HCT116 (cell line): Measurements from ENCODE around the gene KCNK10.

Experiments
- CEBPB ChIP-seq: IDR thresholded peaks from 2 replicates; pipeline ENCODE4 v1.6.1; 2012; ENCODE audit warnings: low read depth
- ELF1 ChIP-seq: IDR thresholded peaks from 2 replicates; pipeline ENCODE4 v1.6.1; 2012; ENCODE audit warnings: low read depth, borderline replicate concordance
- EZH2 ChIP-seq: fragments of 200-600 bp; sonication (generic); IDR thresholded peaks from 2 replicates; pipeline ENCODE4 v1.6.1; 2017; ENCODE audit warnings: antibody characterized with exemption, mixed run types
- EZH2phosphoT487 ChIP-seq: fragments of 200-600 bp; IDR thresholded peaks from 2 replicates; pipeline ENCODE4 v1.6.1; 2018; ENCODE audit warnings: antibody characterized with exemption, borderline replicate concordance
- FOSL1 ChIP-seq: IDR thresholded peaks from 2 replicates; pipeline ENCODE4 v1.6.1; 2012; ENCODE audit warnings: low read depth
- POLR2A ChIP-seq: IDR thresholded peaks from 2 replicates; pipeline ENCODE4 v1.7.0; 2011; ENCODE audit warnings: borderline replicate concordance; ENCODE audit not compliant: insufficient read depth, insufficient read length; ENCODE audit errors: extremely low read depth
- POLR2AphosphoS5 ChIP-seq: IDR thresholded peaks from 2 replicates; pipeline ENCODE4 v1.6.1; 2011; ENCODE audit warnings: mild to moderate bottlenecking, low read depth, low read length, moderate library complexity
- RAD21 ChIP-seq: IDR thresholded peaks from 2 replicates; pipeline ENCODE4 v1.6.1; 2012; ENCODE audit warnings: low read depth, mild to moderate bottlenecking
- SIN3A ChIP-seq: IDR thresholded peaks from 2 replicates; pipeline ENCODE4 v1.6.1; 2012; ENCODE audit warnings: low read depth
- SP1 ChIP-seq: IDR thresholded peaks from 2 replicates; pipeline ENCODE4 v1.6.1; 2012; ENCODE audit warnings: low read depth
- YY1 ChIP-seq: IDR thresholded peaks from 2 replicates; pipeline ENCODE4 v1.6.1; 2011; ENCODE audit warnings: low read length, low read depth, moderate library complexity, mild to moderate bottlenecking; ENCODE audit not compliant: insufficient replicate concordance; ENCODE audit errors: extremely low read depth
- TF ChIP-seq, protein P1 (sequence below): IDR thresholded peaks from 2 replicates; pipeline ENCODE4 v1.6.1; 2012
- TF ChIP-seq, protein P2 (sequence below), 3 experiments: fragments of 200-600 bp in 1 of 3; sonication (generic) in 1 of 3; IDR thresholded peaks in 2 of 3; conservative IDR thresholded peaks in 1 of 3; 2 replicates each; pipeline ENCODE4 v1.5.1; 2012 to 2017; ENCODE audit warnings: low read depth in 2 of 3, low read length in 2 of 3, antibody characterized with exemption in 1 of 3, borderline replicate concordance in 1 of 3, control low read depth in 1 of 3, mild to moderate bottlenecking in 1 of 3, mixed read lengths in 1 of 3, mixed run types in 1 of 3, moderate library complexity in 1 of 3; ENCODE audit not compliant: insufficient read depth in 1 of 3
- TF ChIP-seq, protein P3 (sequence below): IDR thresholded peaks from 2 replicates; pipeline ENCODE4 v1.6.1; 2012; ENCODE audit warnings: low read depth

DNA sequence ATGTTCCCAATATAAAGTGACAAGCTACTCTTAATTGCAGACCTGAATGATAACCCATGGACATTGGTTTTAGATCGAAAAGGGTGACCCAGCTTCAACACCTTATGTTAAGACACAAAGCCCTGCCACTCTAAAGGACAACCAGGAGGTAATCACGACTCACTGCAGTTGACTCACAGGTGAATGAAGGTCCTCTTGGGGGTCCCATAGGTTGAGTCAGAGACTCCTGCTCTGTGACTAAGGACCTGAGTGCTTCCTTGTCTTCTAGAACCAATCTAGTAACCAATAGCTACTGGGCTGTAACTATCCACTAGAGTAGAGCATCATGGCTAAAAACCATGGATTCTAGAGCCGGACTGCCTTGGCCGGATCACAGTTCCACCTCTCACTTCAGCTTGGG lies 73.8 kb downstream of the KCNK10 start:
- TF ChIP-seq, protein P1, sequence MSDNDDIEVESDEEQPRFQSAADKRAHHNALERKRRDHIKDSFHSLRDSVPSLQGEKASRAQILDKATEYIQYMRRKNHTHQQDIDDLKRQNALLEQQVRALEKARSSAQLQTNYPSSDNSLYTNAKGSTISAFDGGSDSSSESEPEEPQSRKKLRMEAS = no peak
- TF ChIP-seq, protein P2, sequence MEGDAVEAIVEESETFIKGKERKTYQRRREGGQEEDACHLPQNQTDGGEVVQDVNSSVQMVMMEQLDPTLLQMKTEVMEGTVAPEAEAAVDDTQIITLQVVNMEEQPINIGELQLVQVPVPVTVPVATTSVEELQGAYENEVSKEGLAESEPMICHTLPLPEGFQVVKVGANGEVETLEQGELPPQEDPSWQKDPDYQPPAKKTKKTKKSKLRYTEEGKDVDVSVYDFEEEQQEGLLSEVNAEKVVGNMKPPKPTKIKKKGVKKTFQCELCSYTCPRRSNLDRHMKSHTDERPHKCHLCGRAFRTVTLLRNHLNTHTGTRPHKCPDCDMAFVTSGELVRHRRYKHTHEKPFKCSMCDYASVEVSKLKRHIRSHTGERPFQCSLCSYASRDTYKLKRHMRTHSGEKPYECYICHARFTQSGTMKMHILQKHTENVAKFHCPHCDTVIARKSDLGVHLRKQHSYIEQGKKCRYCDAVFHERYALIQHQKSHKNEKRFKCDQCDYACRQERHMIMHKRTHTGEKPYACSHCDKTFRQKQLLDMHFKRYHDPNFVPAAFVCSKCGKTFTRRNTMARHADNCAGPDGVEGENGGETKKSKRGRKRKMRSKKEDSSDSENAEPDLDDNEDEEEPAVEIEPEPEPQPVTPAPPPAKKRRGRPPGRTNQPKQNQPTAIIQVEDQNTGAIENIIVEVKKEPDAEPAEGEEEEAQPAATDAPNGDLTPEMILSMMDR (IDR thresholded peaks at IDR 0.05 in 2 of 3, conservative IDR thresholded peaks at IDR 0.05 in 1 of 3; ENCODE audit: borderline replicate concordance in 1 of 3, insufficient read depth in 1 of 3, low read depth in 2 of 3, low read length in 2 of 3) = no peak
- TF ChIP-seq POLR2A (no peak), YY1 (no peak), POLR2AphosphoS5 (no peak), EZH2phosphoT487 (no peak), CEBPB (no peak), ELF1 (no peak), RAD21 (no peak), SIN3A (no peak), EZH2 (no peak), SP1 (no peak), FOSL1 (no peak)
- TF ChIP-seq, protein P3, sequence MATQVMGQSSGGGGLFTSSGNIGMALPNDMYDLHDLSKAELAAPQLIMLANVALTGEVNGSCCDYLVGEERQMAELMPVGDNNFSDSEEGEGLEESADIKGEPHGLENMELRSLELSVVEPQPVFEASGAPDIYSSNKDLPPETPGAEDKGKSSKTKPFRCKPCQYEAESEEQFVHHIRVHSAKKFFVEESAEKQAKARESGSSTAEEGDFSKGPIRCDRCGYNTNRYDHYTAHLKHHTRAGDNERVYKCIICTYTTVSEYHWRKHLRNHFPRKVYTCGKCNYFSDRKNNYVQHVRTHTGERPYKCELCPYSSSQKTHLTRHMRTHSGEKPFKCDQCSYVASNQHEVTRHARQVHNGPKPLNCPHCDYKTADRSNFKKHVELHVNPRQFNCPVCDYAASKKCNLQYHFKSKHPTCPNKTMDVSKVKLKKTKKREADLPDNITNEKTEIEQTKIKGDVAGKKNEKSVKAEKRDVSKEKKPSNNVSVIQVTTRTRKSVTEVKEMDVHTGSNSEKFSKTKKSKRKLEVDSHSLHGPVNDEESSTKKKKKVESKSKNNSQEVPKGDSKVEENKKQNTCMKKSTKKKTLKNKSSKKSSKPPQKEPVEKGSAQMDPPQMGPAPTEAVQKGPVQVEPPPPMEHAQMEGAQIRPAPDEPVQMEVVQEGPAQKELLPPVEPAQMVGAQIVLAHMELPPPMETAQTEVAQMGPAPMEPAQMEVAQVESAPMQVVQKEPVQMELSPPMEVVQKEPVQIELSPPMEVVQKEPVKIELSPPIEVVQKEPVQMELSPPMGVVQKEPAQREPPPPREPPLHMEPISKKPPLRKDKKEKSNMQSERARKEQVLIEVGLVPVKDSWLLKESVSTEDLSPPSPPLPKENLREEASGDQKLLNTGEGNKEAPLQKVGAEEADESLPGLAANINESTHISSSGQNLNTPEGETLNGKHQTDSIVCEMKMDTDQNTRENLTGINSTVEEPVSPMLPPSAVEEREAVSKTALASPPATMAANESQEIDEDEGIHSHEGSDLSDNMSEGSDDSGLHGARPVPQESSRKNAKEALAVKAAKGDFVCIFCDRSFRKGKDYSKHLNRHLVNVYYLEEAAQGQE = no peak
